Sigmoid colon (tissue), 7 donors: Measurements from ENCODE around the gene TRERF1. TPM values are rescaled to one million over a fixed set of nuclear protein-coding genes. Genes with fewer than 3 reads are reported as not detected.

Source experiments
- DNase-seq: peaks from one replicate; pipeline ENCODE4 v3.0.0-alpha.2; 2019
- H3K27ac ChIP-seq, 4 donors: fragments of 200-600 bp; sonication (generic); one replicate each; pipeline ENCODE4 v1.5.1; 2016 to 2019; ENCODE audit warnings: mild to moderate bottlenecking in 1 of 4
- H3K27me3 ChIP-seq, 3 donors: fragments of 200-600 bp; sonication (generic); one replicate each; pipeline ENCODE4 v1.5.1; 2019; ENCODE audit warnings: mild to moderate bottlenecking in 1 of 3
- H3K36me3 ChIP-seq, 4 donors: fragments of 200-600 bp; sonication (generic); one replicate each; pipeline ENCODE4 v1.5.1; 2016 to 2019
- H3K4me1 ChIP-seq, 4 donors: fragments of 200-600 bp; sonication (generic); one replicate each; pipeline ENCODE4 v1.5.1; 2017 to 2019
- H3K4me3 ChIP-seq, 4 donors: fragments of 200-600 bp; sonication (generic); one replicate each; pipeline ENCODE4 v1.5.1; 2017 to 2019; ENCODE audit warnings: mild to moderate bottlenecking in 2 of 4, moderate library complexity in 1 of 4
- H3K9me3 ChIP-seq, 4 donors: fragments of 200-600 bp in 3 of 4; sonication (generic) in 3 of 4; one replicate each; pipeline versions ENCODE4 v1.5.1 to v1.6.1; 2013 to 2019
- EP300 ChIP-seq, 4 donors: sonication (generic); formaldehyde crosslinking; IDR thresholded peaks; one replicate each; pipeline ENCODE4 v1.6.1; 2017; ENCODE audit warnings: antibody characterized with exemption in 4 of 4
- POLR2A ChIP-seq, 2 donors: fragments of 450-650 bp; IDR thresholded peaks; one replicate each; pipeline ENCODE4 v1.6.1; 2016; ENCODE audit warnings: antibody characterized with exemption in 2 of 2, mild to moderate bottlenecking in 2 of 2, moderate library complexity in 2 of 2
- POLR2AphosphoS5 ChIP-seq, 4 donors: sonication (generic); formaldehyde crosslinking; IDR thresholded peaks; one replicate each; pipeline ENCODE4 v1.6.1; 2017; ENCODE audit warnings: antibody characterized with exemption in 4 of 4
- WGBS, 2 donors: extraction: QIAGEN DNeasy Blood & Tissue Kit; methylation state at CpG; one replicate each; pipeline ENCODE4 v1.1.7; 2013; 5-methylcytosine and 5-hydroxymethylcytosine counted together
- intact Hi-C: fragments of 100-400 bp; cut with DNase I; formaldehyde crosslinking; loops from one replicate; pipeline ENCODE4 v1.15.1; 2023
- polyA plus RNA-seq, 3 donors: library from polyadenylated mRNA; stranded (reverse); fragments of 200-250 nt; gene quantifications; one replicate each; pipeline ENCODE4 v1.2.3, GENCODE V29; 2013
- total RNA-seq, 4 donors: library from RNA; depleted of rRNA; stranded (reverse); fragments of >200 nt; gene quantifications; one replicate each; pipeline ENCODE4 v1.1.0, GENCODE V29; 2016
- TF ChIP-seq, protein P1 (sequence below), 4 experiments: fragments of 450-650 bp in 3 of 4; fragments of 200-600 bp in 1 of 4; IDR thresholded peaks; one replicate each; pipeline ENCODE4 v1.5.1; 2016 to 2019; ENCODE audit warnings: antibody characterized with exemption in 4 of 4, mild to moderate bottlenecking in 3 of 4, moderate library complexity in 2 of 4
- donor health status: healthy with polysubstance abuse.
- donor health status: Bipolar disorder and iron deficiency.
- donor health status: healthy.

Gene TRERF1
- total and polyA plus RNA-seq, 7 donors, result 0.46 to 10.5 (median 4.6) TPM

- H3K27me3 ChIP-seq, result no peaks in the 10 kb centered on the region
- H3K36me3 ChIP-seq, result peaks cover 0 to 21% (median 0%) of the 10 kb centered on the region in 4 donors
- H3K4me1 ChIP-seq, result no peaks in the 10 kb centered on the region
- WGBS, 2 donors, result 57 to 70% methylated on average over 4 of the region's 4 CpGs
- H3K27ac ChIP-seq, result no peak overlapping the region
- DNase-seq, result no peak
- H3K9me3 ChIP-seq, result no peaks in the 10 kb centered on the region
- H3K4me3 ChIP-seq, result no peak overlapping the region
- intact Hi-C loops, result no loop called here
- TF ChIP-seq POLR2A (IDR thresholded peaks at IDR 0.05), result no peak
- TF ChIP-seq, protein P1, sequence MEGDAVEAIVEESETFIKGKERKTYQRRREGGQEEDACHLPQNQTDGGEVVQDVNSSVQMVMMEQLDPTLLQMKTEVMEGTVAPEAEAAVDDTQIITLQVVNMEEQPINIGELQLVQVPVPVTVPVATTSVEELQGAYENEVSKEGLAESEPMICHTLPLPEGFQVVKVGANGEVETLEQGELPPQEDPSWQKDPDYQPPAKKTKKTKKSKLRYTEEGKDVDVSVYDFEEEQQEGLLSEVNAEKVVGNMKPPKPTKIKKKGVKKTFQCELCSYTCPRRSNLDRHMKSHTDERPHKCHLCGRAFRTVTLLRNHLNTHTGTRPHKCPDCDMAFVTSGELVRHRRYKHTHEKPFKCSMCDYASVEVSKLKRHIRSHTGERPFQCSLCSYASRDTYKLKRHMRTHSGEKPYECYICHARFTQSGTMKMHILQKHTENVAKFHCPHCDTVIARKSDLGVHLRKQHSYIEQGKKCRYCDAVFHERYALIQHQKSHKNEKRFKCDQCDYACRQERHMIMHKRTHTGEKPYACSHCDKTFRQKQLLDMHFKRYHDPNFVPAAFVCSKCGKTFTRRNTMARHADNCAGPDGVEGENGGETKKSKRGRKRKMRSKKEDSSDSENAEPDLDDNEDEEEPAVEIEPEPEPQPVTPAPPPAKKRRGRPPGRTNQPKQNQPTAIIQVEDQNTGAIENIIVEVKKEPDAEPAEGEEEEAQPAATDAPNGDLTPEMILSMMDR (IDR thresholded peaks at IDR 0.05), result no peak
- TF ChIP-seq POLR2AphosphoS5 (IDR thresholded peaks at IDR 0.05), result no peak
- TF ChIP-seq EP300 (IDR thresholded peaks at IDR 0.05), result no peak
Measured at GRCh38 chr6:42225419-42225818, 226.3 kb downstream of the TRERF1 start.

- Histone ChIP-seq H3K4me1 (no peaks in the 10 kb centered on the region), H3K36me3 (peaks cover 0 to 21% (median 0%) of the 10 kb centered on the region in 4 donors), H3K9me3 (no peaks in the 10 kb centered on the region), H3K27ac (no peak overlapping the region), H3K27me3 (no peaks in the 10 kb centered on the region), H3K4me3 (no peak overlapping the region)
- no peak for DNase-seq
- intact Hi-C loops, result no loop called here
- TF ChIP-seq POLR2AphosphoS5 (IDR thresholded peaks at IDR 0.05), result no peak
- no peak for TF ChIP-seq POLR2A (IDR thresholded peaks at IDR 0.05)
- TF ChIP-seq EP300 (IDR thresholded peaks at IDR 0.05), result no peak
- TF ChIP-seq, protein P1 (IDR thresholded peaks at IDR 0.05), result no peak
Measured at GRCh38 chr6:42225029-42225339, 226.7 kb downstream of the TRERF1 start.

DNA sequence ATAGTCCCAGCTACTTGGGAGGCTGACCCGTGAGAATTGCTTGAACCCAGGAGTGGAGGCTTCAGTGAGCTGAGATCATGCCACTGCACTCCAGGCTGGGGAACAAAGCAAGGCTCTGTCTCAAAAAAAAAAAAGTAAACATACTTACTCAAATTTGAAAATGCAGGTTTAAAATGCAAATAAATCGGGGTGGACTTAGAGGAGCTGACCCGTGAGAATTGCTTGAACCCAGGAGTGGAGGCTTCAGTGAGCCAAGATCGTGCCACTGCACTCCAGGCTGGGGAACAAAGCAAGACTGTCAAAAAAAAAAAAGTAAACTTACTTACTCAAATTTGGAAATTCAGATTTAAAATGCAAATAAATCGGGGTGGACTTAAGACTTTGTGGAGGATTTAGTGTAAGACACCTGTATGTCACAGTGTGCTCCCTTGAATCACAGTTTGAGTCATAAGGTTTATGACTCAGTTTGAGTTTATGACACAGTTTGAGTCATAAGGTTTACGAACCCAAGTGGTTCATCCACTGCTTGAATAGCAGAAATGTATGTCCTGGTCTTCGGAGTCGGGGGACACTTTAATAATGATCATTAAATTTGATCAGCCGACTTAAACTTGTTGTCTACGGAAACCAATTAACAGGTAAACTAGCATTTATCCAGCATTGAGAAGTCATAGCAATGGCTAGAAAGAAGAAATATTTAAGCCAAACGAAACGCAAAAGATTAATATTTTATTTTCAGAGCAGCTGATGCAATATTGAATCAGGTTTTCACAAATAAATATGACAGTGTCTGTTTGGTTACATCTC is 227.3 kb downstream of the TRERF1 start:
- intact Hi-C loops, result no loop called here
- TF ChIP-seq POLR2AphosphoS5 (IDR thresholded peaks at IDR 0.05) (no peak), EP300 (IDR thresholded peaks at IDR 0.05) (no peak), POLR2A (IDR thresholded peaks at IDR 0.05) (no peak)
- TF ChIP-seq, protein P1 (IDR thresholded peaks at IDR 0.05), result no peak
- Histone ChIP-seq H3K36me3 (peaks cover 0 to 21% (median 0%) of the 10 kb centered on the region in 4 donors), H3K27me3 (no peaks in the 10 kb centered on the region), H3K9me3 (no peaks in the 10 kb centered on the region), H3K27ac (no peak overlapping the region), H3K4me1 (no peaks in the 10 kb centered on the region), H3K4me3 (no peak overlapping the region)
- WGBS, 2 donors, result 17 to 63% methylated on average over 12 of the region's 12 CpGs
- DNase-seq, result no peak

GRCh38 chr6:42222448-42222847 is 229.3 kb downstream of the TRERF1 start:
- intact Hi-C loops, result no loop called here
- H3K4me3 ChIP-seq, result no peak overlapping the region
- peaks cover 0 to 4% (median 0%) of the 10 kb centered on the region in 4 donors for H3K4me1 ChIP-seq
- no peak overlapping the region for H3K27ac ChIP-seq
- H3K36me3 ChIP-seq, result peaks cover 0 to 7% (median 0%) of the 10 kb centered on the region in 4 donors
- DNase-seq, result no peak
- WGBS, 2 donors, result 66 to 85% methylated on average over 7 of the region's 7 CpGs
- TF ChIP-seq, protein P1 (IDR thresholded peaks at IDR 0.05), result no peak
- TF ChIP-seq EP300 (IDR thresholded peaks at IDR 0.05) (no peak), POLR2AphosphoS5 (IDR thresholded peaks at IDR 0.05) (no peak), POLR2A (IDR thresholded peaks at IDR 0.05) (no peak)
- H3K27me3 ChIP-seq, result no peaks in the 10 kb centered on the region
- no peaks in the 10 kb centered on the region for H3K9me3 ChIP-seq
